Urothelium cell line (cell line): ENCODE data around the gene SRSF4.
"Not testable (repeated sequence)": the region's sequence is repeated elsewhere in the genome, so short reads cannot be mapped to it uniquely, and the experiment has no call there.

Experiments
- DNase-seq: peaks from one replicate; pipeline ENCODE4 v3.0.0; 2011; ENCODE audit warnings: low spot score, mixed read lengths
- FAIRE-seq: peaks from 2 replicates; lab custom pipeline; 2011; peaks lifted over from hg19 to GRCh38; lab: Jason Lieb, UNC

SRSF4 gene

GRCh38 chr1:29126198-29126597 is 55.5 kb downstream of the SRSF4 start:
- DNase-seq: no peak
- FAIRE-seq: no peak

GRCh38 chr1:29125788-29126187 is 55.9 kb downstream of the SRSF4 start:
- FAIRE-seq (no peak), DNase-seq (no peak)

- FAIRE-seq: no peak
Measured at GRCh38 chr1:29125237-29125641, 56.5 kb downstream of the SRSF4 start.

GRCh38 chr1:29124366-29125236 is 57.1 kb downstream of the SRSF4 start:
- FAIRE-seq (peak; percentile 65), DNase-seq (peak; percentile 92)

More at GRCh38 chr1:29125237-29125641, 56.5 kb downstream of the SRSF4 start:
- DNase-seq: no peak

- DNase-seq (no peak), FAIRE-seq (no peak)
Measured at GRCh38 chr1:29123887-29124365, 57.8 kb downstream of the SRSF4 start, which contains the start of gene TMEM200B. TSS of gene TMEM200B (minus strand) at chr1:29123903. CDS start at chr1:29121828, 2,075 bp downstream.

- FAIRE-seq (no peak), DNase-seq (no peak)
Measured at GRCh38 chr1:29123053-29123886, 58.4 kb downstream of the SRSF4 start.

GRCh38 chr1:29122682-29123052 is 59.0 kb downstream of the SRSF4 start:
- no peak for FAIRE-seq
- DNase-seq: no peak

DNA sequence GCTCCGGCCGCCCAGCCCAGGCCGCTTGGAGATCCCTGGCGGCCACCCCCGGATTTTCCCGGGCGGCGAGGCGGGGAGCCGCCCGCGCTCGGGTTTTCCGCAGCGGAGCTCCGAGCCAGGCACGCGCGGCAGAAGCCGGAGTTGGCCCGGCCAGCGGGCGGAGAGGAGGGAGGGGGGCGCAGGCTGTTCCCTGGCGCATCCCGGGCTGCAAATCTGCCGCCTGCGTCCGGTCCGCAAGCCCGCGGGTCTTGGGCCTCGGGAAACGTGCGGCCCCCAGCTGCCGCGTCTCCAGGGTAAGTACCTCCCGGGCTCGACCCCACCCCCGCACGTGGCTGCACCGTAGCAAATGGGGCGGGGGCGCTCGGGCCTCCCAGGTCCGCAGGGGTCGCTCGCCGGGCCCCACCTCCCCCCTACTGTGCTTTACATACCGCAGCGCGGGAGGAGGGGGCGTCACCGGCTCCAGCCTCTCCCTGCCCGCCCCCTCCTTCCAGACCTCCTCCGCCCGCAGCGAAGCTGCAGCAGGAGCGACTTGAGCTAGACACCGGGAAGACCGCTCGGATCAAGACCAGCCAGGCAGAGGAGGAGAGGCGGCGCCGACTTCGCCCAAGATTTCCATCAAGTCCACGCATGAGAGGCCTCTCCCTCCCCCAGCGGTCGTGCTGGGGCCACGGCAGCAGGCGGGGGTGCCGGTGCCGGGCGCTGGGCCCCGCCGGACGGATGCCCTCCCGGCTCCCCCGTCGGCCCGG is 59.6 kb downstream of the SRSF4 start:
- FAIRE-seq: no peak
- no peak for DNase-seq

- FAIRE-seq (no peak), DNase-seq (no peak)
Measured at GRCh38 chr1:29121516-29121935, 60.2 kb downstream of the SRSF4 start.

GRCh38 chr1:29120947-29121485 is 60.7 kb downstream of the SRSF4 start:
- no peak for DNase-seq
- no peak for FAIRE-seq

- no peak for DNase-seq
- FAIRE-seq: no peak
Measured at GRCh38 chr1:29120367-29120766, 61.3 kb downstream of the SRSF4 start.

GRCh38 chr1:29119121-29119929 is 62.4 kb downstream of the SRSF4 start:
- no peak for FAIRE-seq
- no peak for DNase-seq

- DNase-seq: no peak
Measured at GRCh38 chr1:29117381-29117780, 64.3 kb downstream of the SRSF4 start.

GRCh38 chr1:29114654-29115053 is 67.0 kb downstream of the SRSF4 start:
- no peak for FAIRE-seq

More at GRCh38 chr1:29117381-29117780, 64.3 kb downstream of the SRSF4 start:
- no peak for FAIRE-seq

DNA sequence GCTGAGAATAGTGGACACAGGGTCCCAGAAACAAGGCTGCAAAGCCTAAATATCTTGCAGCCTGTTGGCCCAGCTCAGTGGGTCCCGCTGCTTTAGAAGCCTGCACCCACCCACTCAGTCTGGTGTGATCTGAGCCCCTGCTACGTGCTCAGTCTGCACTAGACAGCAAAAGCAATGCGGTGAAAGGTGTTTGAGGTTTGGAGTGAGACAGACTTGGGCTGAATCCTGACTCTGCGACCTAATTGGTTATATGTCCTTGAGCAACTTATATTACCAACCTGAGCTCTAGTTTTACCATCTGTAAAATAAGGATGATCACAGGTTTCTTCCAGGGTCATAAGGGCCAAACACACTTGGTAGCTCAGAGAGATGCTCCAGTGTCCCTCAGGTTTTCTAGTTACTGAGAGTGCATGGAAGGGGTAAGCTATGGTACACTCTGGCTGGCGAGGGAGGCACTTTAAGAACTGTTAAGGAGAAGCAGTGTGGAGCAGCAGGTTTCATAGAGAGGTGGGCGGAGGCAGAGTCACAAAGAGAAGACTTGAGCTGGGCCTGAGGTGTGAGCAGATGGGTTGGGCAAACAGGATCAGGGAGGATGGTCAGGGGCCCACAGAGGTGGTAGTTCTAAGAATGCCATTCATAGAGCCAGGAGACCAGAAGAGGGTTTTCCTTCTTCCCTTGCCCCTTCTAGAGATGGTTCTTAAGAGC is 68.1 kb downstream of the SRSF4 start:
- FAIRE-seq (no peak), DNase-seq (no peak)

More at GRCh38 chr1:29114654-29115053, 67.0 kb downstream of the SRSF4 start:
- DNase-seq: no peak

DNA sequence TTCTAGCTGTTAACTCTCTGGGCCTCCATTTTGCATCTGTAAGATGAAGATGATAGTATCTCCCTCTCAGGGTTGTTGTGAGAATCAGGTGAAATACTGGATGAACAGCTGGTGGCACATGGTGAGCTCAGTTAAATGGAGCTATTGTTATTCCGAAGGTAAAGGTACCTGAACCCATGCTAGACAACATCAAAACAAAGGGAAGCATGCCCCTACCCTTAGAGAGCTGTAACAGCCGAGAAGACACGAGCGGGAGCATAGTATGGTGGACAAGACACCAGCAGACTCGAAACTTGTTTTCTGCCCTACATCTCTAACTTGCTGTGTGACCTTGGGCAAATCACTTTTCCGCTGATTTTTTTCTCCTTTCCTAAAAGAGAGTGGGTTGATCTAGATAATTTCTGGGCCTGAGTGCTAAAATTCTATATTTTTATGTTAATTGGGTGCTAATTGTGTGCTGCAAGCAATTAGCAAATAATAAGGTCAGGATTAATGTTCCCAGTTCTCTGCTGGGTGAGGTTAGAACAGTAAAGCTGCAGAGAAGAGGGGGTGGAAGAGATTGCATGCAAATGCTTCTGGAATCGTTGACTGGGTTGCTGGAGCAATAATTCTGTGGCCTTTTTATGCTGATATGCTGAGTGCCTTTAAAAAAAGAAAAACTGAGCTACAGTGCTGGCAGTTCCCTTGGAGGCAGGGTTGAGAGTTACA is 68.8 kb downstream of the SRSF4 start:
- DNase-seq: no peak
- FAIRE-seq: no peak

DNA sequence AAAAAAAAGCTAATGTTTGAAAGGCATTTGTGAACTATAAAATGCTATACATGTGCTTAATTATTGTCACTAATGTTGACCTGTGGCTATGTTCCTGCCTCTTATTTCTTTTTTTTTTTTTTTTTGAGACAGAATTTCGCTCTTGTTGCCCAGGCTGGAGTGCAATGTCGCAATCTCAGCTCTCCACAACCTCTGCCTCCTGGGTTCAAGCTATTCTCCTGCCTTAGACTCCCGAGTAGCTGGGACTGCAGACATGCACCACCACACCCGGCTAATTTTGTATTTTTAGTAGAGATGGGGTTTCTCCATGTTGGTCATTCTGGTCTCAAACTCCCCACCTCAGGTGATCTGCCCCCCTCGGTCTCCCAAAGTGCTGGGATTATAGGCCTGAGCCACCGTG is 73.7 kb downstream of the SRSF4 start:
- not testable (repeated sequence) for DNase-seq, FAIRE-seq

GRCh38 chr1:29105822-29106221 is 75.9 kb downstream of the SRSF4 start:
- FAIRE-seq (no peak), DNase-seq (no peak)
